Globus pallidus (tissue), 1 donor: ENCODE measurements around the gene NUDC.
"Not testable (repeated sequence)": the region's sequence is repeated elsewhere in the genome, so short reads cannot be mapped to it uniquely, and the experiment has no call there.

Source experiments
- DNase-seq: peaks from one replicate; pipeline ENCODE4 v3.0.0-alpha.2; 2015; ENCODE audit warnings: low spot score

NUDC gene

GRCh38 chr1:26989403-26990109 is 68.0 kb downstream of the NUDC start:
- not testable (repeated sequence) for DNase-seq

DNA sequence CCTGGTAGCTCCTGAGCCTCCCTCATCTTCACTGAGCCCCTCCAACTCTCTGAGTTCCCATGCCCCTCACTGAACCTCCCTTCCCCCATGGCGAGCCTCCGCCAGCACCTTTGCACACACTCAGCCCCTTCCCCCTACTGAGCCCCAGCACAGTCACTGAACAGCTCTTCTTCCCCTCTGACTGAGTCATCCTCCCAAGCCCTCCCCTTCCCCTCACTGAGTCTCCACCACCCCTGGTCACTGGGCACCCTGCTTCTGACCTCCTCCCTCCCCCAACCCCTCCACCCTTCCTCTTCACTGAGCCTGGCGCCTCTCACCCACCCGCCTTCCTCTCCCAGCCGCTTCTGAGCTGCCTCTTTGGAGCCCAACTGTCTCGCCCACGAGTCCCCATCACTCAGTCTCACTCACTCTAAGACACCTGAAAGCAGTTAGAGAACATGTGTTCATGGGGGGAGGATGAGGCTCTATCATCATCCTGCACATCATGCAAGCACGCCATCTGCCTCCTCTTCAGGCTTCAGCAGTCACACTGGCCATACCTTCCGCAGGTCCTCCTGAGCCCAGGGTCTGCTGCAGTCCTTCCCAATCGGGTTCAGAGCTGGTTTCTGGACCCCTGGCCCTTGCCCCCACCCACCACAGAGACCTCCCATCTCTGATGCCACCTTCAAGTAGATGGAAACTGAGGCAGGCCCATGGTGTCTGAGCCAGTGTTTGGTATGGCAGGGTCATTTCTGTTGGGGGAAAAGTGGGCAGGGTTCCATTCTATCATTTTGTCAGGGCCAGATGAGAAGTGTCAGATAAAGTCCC is 70.0 kb downstream of the NUDC start:
- no peak for DNase-seq

DNA sequence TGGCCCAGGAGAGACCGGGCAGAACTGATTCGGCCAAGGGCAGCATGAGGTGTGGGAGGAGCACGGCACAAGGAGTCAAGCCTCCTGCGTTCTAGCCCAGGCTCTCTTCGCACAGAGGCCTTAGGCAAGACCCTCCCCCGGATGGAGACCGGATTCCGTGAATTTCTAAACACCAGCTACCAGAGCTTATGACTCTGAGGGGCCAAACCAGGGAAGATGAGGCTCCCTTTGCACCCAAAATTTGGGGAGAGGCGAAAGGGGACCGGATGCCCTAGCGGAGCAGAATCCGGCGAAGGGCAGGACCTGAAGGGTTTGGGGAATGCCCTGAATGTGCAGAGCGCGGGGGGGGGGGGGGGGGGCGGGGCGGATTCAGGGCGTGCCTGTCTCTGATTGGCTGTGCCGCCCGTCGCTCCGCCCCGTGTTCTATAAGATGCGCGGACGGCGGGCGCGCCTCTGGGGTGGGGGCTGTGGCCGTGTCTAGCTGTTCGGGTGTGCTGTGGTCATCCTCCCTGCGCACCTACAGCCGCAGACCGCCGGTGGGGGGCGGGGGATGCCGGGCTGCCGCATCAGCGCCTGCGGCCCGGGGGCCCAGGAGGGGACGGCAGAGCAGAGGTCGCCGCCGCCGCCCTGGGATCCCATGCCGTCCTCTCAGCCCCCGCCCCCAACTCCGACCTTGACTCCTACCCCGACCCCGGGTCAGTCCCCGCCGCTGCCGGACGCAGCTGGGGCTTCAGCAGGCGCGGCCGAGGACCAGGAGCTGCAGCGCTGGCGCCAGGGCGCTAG is 71.9 kb downstream of the NUDC start, which contains the start of gene TRNP1:
Gene TRNP1 (plus strand): TSS at position 456 of the 783 bp plus-strand sequence. CDS start 95 bp downstream, at position 551.
- DNase-seq = peak; percentile 29

DNA sequence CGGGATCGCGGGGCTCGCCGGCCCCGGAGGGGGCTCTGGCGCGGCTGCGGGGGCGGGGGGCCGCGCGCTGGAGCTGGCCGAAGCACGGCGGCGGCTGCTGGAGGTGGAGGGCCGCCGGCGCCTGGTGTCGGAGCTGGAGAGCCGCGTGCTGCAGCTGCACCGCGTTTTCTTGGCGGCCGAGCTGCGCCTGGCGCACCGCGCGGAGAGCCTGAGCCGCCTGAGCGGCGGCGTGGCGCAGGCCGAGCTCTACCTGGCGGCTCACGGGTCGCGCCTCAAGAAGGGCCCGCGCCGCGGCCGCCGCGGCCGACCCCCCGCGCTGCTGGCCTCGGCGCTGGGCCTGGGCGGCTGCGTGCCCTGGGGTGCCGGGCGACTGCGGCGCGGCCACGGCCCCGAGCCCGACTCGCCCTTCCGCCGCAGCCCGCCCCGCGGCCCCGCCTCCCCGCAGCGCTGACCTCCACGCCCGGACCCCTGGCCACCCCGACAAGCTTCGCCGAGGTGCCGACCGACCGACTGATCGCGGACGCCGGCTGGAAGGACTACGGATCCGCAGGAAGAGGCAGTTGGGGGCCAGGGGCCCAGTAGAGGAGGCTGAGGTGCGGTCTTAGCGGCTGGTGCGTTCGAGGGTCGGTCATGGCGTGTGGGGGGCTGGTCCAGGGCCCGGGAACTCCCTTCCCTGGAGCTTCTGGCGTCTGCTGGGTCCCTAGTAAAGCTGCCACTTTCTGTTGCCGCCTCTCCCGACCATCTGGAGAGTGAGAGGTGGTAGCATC is 72.7 kb downstream of the NUDC start:
- DNase-seq = no peak

DNA sequence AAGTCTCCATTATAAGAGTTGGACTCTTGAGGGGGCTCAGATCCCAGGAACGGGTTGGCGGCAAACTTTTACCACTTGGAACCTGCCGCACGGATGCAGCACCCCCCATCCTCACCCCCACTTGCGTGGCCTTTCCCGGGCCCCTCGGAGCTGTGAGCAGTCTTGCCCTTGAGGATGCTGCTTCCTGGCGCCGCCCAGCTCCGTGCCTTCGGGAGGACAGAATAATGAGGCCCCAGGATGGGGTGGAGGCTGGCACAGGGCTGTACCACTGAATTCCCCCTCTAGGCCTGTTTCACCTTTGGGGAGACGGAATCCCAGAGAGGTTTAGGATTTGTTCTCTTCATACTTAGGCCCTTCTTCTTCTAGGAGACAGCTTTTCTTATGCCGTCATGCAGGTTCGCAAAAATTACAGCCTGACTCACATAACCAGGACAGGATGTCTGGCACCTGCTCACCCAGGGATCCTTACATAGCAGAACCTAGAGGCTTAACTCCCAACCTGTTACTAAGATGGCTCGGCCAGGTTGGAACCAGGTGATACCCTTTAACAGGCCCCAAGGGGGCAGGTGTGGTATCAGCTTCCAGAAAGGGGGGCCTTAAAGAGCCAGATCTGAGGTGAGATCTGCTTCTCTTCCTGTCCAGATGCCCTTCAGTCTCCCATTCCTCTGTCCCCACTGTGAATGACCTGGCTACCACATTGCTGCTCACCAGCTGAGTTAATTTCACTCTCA is 73.4 kb downstream of the NUDC start:
- DNase-seq = no peak

- DNase-seq = no peak
Observed at GRCh38 chr1:26996024-26996423, 74.5 kb downstream of the NUDC start.
